RWPE1 (cell line): Measurements from ENCODE around the gene FOSB.

Experiments used
- CTCF ChIA-PET: fragments of 350-600 bp; sonication (Branson Sonifier 250); formaldehyde crosslinking; extraction: SDS; loops from one replicate; lab custom pipeline; 2021; lab: Yijun Ruan, JAX
- POLR2A ChIA-PET: fragments of 400-600 bp; formaldehyde crosslinking; extraction: SDS; loops from one replicate; lab custom pipeline; 2020; ENCODE audit warnings: antibody characterized with exemption; ENCODE audit not compliant: low non-redundant PET; lab: Yijun Ruan, JAX
- DNase-seq: peaks from one replicate; pipeline ENCODE4 v3.0.0; 2012; ENCODE audit warnings: low spot score
- H3K27ac ChIP-seq: fragments of 450-650 bp; 2 replicates; pipeline ENCODE4 v1.5.1; 2017
- TF ChIP-seq, protein P1 (sequence below): fragments of 450-650 bp; conservative IDR thresholded peaks from 2 replicates; pipeline ENCODE4 v1.5.1; 2017; ENCODE audit warnings: low read depth, mild to moderate bottlenecking

FOSB gene

DNA sequence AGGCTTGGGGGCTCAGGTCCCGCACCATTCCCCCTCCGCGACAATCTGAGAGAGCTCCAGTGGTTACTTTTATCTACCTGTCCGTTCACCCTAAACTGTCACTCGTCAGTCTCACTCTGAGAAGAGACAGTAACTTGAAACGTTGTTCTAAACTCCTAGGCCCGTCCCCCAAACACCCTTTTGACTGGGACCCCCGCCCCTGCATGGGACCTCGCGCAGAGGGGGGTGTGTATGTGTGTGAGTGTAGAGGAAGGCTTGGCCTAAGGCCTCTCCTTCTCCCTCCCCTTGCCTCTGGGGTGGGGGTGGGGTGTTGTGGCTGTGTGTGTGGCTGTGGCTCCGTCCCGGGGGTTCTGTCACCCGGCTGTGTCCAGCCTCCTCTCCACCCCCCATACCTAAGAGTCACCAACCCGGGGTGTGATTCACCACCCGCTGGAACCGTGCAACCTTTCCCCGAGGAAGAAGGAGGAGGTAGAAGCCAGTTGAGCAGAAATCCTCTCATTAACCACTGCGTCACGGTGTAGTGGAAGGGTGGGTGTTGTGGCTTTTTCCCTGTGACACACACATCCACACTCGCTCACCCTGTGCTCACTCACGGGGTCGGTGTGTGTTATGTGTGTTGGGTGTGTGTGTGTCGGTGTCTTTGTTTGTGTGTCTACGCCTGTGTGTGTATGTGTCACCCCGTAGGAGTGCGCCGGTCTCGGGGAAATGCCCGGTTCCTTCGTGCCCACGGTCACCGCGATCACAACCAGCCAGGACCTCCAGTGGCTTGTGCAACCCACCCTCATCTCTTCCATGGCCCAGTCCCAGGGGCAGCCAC, 2.4 kb downstream of the FOSB start:
- DNase-seq: peak; percentile 48
- H3K27ac ChIP-seq: peak overlapping the region; percentile 96
- ChIA-PET CTCF (interaction anchor here (1.9 to 2.9 kb wide), 2 partner anchors 9 to 31 kb away, joined by 13 to 23 read pairs; no protein-coding TSS in a partner anchor), POLR2A (interaction anchor here (1.0 to 3.0 kb wide), 4 partner anchors 9 to 31 kb away, joined by 4 to 14 read pairs (median 6); no protein-coding TSS in a partner anchor)
- TF ChIP-seq, protein P1, sequence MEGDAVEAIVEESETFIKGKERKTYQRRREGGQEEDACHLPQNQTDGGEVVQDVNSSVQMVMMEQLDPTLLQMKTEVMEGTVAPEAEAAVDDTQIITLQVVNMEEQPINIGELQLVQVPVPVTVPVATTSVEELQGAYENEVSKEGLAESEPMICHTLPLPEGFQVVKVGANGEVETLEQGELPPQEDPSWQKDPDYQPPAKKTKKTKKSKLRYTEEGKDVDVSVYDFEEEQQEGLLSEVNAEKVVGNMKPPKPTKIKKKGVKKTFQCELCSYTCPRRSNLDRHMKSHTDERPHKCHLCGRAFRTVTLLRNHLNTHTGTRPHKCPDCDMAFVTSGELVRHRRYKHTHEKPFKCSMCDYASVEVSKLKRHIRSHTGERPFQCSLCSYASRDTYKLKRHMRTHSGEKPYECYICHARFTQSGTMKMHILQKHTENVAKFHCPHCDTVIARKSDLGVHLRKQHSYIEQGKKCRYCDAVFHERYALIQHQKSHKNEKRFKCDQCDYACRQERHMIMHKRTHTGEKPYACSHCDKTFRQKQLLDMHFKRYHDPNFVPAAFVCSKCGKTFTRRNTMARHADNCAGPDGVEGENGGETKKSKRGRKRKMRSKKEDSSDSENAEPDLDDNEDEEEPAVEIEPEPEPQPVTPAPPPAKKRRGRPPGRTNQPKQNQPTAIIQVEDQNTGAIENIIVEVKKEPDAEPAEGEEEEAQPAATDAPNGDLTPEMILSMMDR: no peak

DNA sequence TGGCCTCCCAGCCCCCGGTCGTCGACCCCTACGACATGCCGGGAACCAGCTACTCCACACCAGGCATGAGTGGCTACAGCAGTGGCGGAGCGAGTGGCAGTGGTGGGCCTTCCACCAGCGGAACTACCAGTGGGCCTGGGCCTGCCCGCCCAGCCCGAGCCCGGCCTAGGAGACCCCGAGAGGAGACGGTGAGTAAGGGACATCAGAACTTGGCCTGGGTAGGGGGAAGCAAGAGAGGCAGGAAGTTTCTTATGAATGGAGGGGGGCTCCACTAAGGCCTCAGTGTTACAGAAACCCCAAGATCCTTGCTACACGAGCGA, 2.9 kb downstream of the FOSB start:
- H3K27ac ChIP-seq: peak overlapping the region; percentile 96
- ChIA-PET CTCF (interaction anchor here (0.8 kb wide), 1 partner anchor 32 kb away, joined by 6 read pairs; no protein-coding TSS in a partner anchor), POLR2A (no interaction called here)
- TF ChIP-seq, protein P1: no peak
- DNase-seq: no peak

DNA sequence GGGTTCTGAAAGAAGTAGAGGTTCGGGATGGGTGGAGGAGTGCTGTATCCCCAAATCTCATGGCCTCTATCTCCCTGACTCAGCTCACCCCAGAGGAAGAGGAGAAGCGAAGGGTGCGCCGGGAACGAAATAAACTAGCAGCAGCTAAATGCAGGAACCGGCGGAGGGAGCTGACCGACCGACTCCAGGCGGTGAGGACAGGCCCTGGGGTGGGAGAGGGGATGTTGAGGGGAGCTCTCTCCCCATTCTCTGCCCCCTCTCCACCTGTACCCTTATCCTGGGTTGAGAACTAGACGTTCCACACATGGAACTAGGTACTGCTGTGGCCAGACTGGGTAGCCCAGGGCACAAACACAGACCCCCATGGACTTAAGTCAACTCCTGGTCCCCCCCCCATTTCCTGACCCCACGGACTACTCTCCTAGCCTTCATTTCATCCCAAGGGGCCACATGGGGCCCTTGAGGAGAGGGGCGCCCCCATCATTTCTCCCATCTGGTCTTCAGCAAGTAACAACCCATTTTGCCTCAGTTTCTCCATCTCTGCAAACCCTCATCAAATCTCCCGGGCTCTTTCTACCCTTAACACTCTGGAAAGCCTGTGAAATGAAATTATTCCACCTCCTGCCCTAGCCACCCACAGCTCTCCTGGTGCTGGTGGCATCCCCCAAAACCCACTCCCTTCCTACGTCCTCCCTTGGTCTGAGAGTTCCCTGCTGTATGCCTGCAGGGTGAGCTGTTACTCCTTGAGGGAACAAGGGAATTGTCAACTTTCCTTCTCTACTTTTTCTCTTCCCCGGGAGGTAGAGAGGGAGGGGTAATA, 3.5 kb downstream of the FOSB start:
- H3K27ac ChIP-seq: peak overlapping the region; percentile 96
- TF ChIP-seq, protein P1: no peak
- ChIA-PET CTCF (interaction anchor here (0.8 kb wide), 1 partner anchor 32 kb away, joined by 6 read pairs; no protein-coding TSS in a partner anchor), POLR2A (no interaction called here)
- no peak for DNase-seq

DNA sequence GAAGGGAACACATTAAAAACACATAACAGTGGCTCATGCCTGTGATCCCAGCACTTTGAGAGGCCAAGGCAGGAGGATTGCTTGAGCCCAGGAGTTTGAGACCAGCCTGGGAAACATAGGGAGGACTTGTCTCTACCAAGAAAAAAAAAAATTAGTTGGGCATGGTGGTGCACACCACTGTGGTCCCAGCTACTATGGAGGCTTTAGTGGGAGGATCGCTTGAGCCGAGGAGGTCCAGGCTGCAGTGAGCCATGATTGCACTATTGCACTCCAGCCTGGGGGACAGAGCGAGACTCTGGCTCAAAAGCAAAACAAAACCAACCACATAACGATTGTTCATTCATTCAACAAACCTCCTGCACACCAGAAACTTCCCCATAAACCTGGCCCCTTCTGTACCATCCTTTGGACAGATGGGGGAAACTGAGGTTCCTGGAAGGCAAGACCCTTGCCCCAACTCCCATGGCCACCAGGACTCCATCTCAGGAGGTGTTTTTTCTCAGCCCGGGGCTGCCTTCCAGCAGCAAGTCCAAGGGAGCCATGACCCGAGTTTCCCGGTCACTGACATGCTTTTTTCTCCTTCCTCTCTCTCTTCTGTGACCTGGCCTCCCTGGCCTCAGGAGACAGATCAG, 4.3 kb downstream of the FOSB start:
- peak overlapping the region; percentile 96 for H3K27ac ChIP-seq
- DNase-seq: no peak
- CTCF ChIA-PET: interaction anchor here (1.5 kb wide), 1 partner anchor 32 kb away, joined by 5 read pairs; no protein-coding TSS in a partner anchor
- TF ChIP-seq, protein P1: no peak
- POLR2A ChIA-PET: no interaction called here

DNA sequence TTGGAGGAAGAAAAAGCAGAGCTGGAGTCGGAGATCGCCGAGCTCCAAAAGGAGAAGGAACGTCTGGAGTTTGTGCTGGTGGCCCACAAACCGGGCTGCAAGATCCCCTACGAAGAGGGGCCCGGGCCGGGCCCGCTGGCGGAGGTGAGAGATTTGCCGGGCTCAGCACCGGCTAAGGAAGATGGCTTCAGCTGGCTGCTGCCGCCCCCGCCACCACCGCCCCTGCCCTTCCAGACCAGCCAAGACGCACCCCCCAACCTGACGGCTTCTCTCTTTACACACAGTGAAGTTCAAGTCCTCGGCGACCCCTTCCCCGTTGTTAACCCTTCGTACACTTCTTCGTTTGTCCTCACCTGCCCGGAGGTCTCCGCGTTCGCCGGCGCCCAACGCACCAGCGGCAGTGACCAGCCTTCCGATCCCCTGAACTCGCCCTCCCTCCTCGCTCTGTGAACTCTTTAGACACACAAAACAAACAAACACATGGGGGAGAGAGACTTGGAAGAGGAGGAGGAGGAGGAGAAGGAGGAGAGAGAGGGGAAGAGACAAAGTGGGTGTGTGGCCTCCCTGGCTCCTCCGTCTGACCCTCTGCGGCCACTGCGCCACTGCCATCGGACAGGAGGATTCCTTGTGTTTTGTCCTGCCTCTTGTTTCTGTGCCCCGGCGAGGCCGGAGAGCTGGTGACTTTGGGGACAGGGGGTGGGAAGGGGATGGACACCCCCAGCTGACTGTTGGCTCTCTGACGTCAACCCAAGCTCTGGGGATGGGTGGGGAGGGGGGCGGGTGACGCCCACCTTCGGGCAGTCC, 5.0 kb downstream of the FOSB start:
- ChIA-PET CTCF (interaction anchor here (1.5 kb wide), 1 partner anchor 33 kb away, joined by 5 read pairs; no protein-coding TSS in a partner anchor), POLR2A (no interaction called here)
- TF ChIP-seq, protein P1: no peak
- H3K27ac ChIP-seq: peak overlapping the region; percentile 96
- DNase-seq: no peak
